ENCODE data around the gene TAF1B.

- TF ChIP-seq POLR2A (IDR thresholded peaks at IDR 0.05; ENCODE audit: low read depth, low read length) (no peak), POLR2AphosphoS5 (IDR thresholded peaks at IDR 0.05; ENCODE audit: insufficient read depth, low read depth, low read length) (no peak)
Measured at GRCh38 chr2:9820020-9820973, 23.0 kb upstream of the TAF1B start.

Measured in endothelial cell of umbilical vein (primary cell).